SK-N-SH (cell line): Measurements from ENCODE around the gene KCTD20. TPM values are rescaled to one million over a fixed set of nuclear protein-coding genes. Genes with fewer than 3 reads are reported as not detected.

Experiments used
- CTCF ChIA-PET: fragments of 300-600, 350-600 bp; formaldehyde crosslinking; extraction: SDS; loops from one replicate; lab custom pipeline; 2021; lab: Yijun Ruan, JAX
- POLR2A ChIA-PET: fragments of 350-600 bp; sonication (Branson Sonifier 250); formaldehyde crosslinking; extraction: SDS; loops from one replicate; lab custom pipeline; 2020; ENCODE audit warnings: antibody characterized with exemption, inconsistent platforms; lab: Yijun Ruan, JAX
- DNase-seq: peaks from one replicate; pipeline ENCODE4 v3.0.0; 2012
- H2AFZ ChIP-seq: fragments of 200-600 bp; sonication (generic); 2 replicates; pipeline ENCODE4 v1.8.1; 2016; ENCODE audit warnings: antibody characterized with exemption, mild to moderate bottlenecking, low read depth
- H3F3A ChIP-seq: fragments of 200-600 bp; sonication (generic); replicated peaks from 2 replicates; pipeline ENCODE3; 2016; ENCODE audit warnings: antibody characterized with exemption, mild to moderate bottlenecking; ENCODE audit not compliant: insufficient read depth
- H3K27ac ChIP-seq, 2 experiments: fragments of 200-500 bp in 1 of 2; fragments of 200-600 bp in 1 of 2; sonication (Bioruptor generic) in 1 of 2; sonication (generic), shearing (Covaris generic) in 1 of 2; 2 replicates each; pipeline versions ENCODE4 v1.5.1 to v1.6.1; 2014 to 2016; ENCODE audit warnings: low read depth in 2 of 2, inconsistent platforms in 1 of 2, low read length in 1 of 2, mild to moderate bottlenecking in 1 of 2, mixed read lengths in 1 of 2
- H3K27me3 ChIP-seq: fragments of 200-600 bp; sonication (generic), shearing (Covaris generic); 2 replicates; pipeline ENCODE4 v1.6.1; 2016; ENCODE audit warnings: mixed run types; ENCODE audit not compliant: insufficient read depth
- H3K36me3 ChIP-seq, 2 experiments: fragments of 200-500 bp in 1 of 2; fragments of 200-600 bp in 1 of 2; sonication (Bioruptor generic) in 1 of 2; sonication (generic) in 1 of 2; replicated peaks in 1 of 2; 2 replicates each; pipeline versions ENCODE3 to v1.5.1; 2014 to 2016; ENCODE audit warnings: low read length in 1 of 2, mild to moderate bottlenecking in 1 of 2; ENCODE audit not compliant: insufficient read depth in 2 of 2, control insufficient read depth in 1 of 2
- H3K4me1 ChIP-seq, 2 experiments: fragments of 200-500 bp in 1 of 2; fragments of 200-600 bp in 1 of 2; sonication (Bioruptor generic) in 1 of 2; sonication (generic), shearing (Covaris generic) in 1 of 2; 2 replicates each; pipeline versions ENCODE4 v1.5.1 to v1.6.1; 2014 to 2016; ENCODE audit warnings: low read depth in 1 of 2, low read length in 1 of 2, mixed run types in 1 of 2; ENCODE audit not compliant: insufficient read depth in 2 of 2, control insufficient read depth in 1 of 2
- H3K4me2 ChIP-seq: fragments of 200-600 bp; sonication (generic), shearing (Covaris generic); 2 replicates; pipeline ENCODE4 v1.6.1; 2017; ENCODE audit warnings: mixed run types
- H3K4me3 ChIP-seq, 2 experiments: fragments of 200-500 bp in 1 of 2; fragments of 200-600 bp in 1 of 2; sonication (Bioruptor generic) in 1 of 2; sonication (generic), shearing (Covaris generic) in 1 of 2; 2 replicates each; pipeline versions ENCODE4 v1.5.1 to v1.8.1; 2014 to 2016; ENCODE audit warnings: low read depth in 2 of 2, inconsistent platforms in 1 of 2, low read length in 1 of 2, mild to moderate bottlenecking in 1 of 2, mixed read lengths in 1 of 2, moderate library complexity in 1 of 2
- H3K79me2 ChIP-seq: fragments of 200-600 bp; sonication (generic); 2 replicates; pipeline ENCODE4 v1.8.1; 2017; ENCODE audit warnings: mild to moderate bottlenecking; ENCODE audit not compliant: insufficient read depth
- H3K9ac ChIP-seq: fragments of 200-600 bp; sonication (generic); 2 replicates; pipeline ENCODE4 v1.6.1; 2017; ENCODE audit warnings: mixed run types
- H3K9me2 ChIP-seq: fragments of 200-600 bp; sonication (generic); 2 replicates; pipeline ENCODE4 v1.6.1; 2017; ENCODE audit warnings: mixed run types
- H3K9me3 ChIP-seq: fragments of 200-600 bp; sonication (generic); 2 replicates; pipeline ENCODE4 v1.6.1; 2017; ENCODE audit warnings: mixed run types, mild to moderate bottlenecking, moderate library complexity
- H4K20me1 ChIP-seq: fragments of 200-600 bp; sonication (generic); 2 replicates; pipeline ENCODE4 v1.6.1; 2017; ENCODE audit warnings: mild to moderate bottlenecking, mixed run types; ENCODE audit not compliant: insufficient read depth
- ELF1 ChIP-seq: IDR thresholded peaks from 2 replicates; pipeline ENCODE4 v1.4.0; 2012
- EP300 ChIP-seq, 2 experiments: IDR thresholded peaks; 2 replicates each; pipeline versions ENCODE4 v1.4.0 to v1.6.1; 2012; ENCODE audit warnings: borderline replicate concordance in 1 of 2, low read depth in 1 of 2, low read length in 1 of 2
- EZH2phosphoT487 ChIP-seq: fragments of 200-600 bp; sonication (generic); IDR thresholded peaks from 2 replicates; pipeline ENCODE4 v1.6.1; 2017; ENCODE audit warnings: low read depth, mixed run types, mild to moderate bottlenecking, antibody characterized with exemption, moderate library complexity, borderline replicate concordance
- FOSL2 ChIP-seq: IDR thresholded peaks from 2 replicates; pipeline ENCODE4 v1.4.0; 2012; ENCODE audit warnings: low read depth, mild to moderate bottlenecking, moderate library complexity, borderline replicate concordance
- FOXJ3 ChIP-seq: sonication (generic); formaldehyde crosslinking; IDR thresholded peaks from 2 replicates; pipeline ENCODE4 v1.5.1; 2020; ENCODE audit warnings: mild to moderate bottlenecking, missing genetic modification reagents
- GABPA ChIP-seq: IDR thresholded peaks from 2 replicates; pipeline ENCODE4 v1.4.0; 2012; ENCODE audit warnings: low read depth, mild to moderate bottlenecking
- GATA2 ChIP-seq: sonication (generic); formaldehyde crosslinking; IDR thresholded peaks from 2 replicates; pipeline ENCODE4 v1.5.0; 2020; ENCODE audit warnings: mild to moderate bottlenecking, missing genetic modification reagents
- JUND ChIP-seq: IDR thresholded peaks from 2 replicates; pipeline ENCODE4 v1.4.0; 2012
- MXI1 ChIP-seq: IDR thresholded peaks from 2 replicates; pipeline ENCODE4 v1.6.1; 2012; ENCODE audit warnings: mild to moderate bottlenecking, low read depth, low read length, improper control_type of control experiment
- NFIC ChIP-seq: IDR thresholded peaks from 2 replicates; pipeline ENCODE4 v1.4.0; 2012; ENCODE audit warnings: borderline replicate concordance
- NRF1 ChIP-seq: IDR thresholded peaks from 2 replicates; pipeline ENCODE4 v1.6.1; 2012; ENCODE audit warnings: low read depth, mild to moderate bottlenecking, low read length
- POLR2AphosphoS5 ChIP-seq: IDR thresholded peaks from 2 replicates; pipeline ENCODE4 v1.6.1; 2012; ENCODE audit warnings: low read depth, low read length
- RAD21 ChIP-seq: IDR thresholded peaks from 2 replicates; pipeline ENCODE4 v1.6.1; 2012; ENCODE audit warnings: mild to moderate bottlenecking, low read length
- RXRA ChIP-seq: IDR thresholded peaks from 2 replicates; pipeline ENCODE4 v1.4.0; 2012; ENCODE audit warnings: low read depth, mild to moderate bottlenecking, borderline replicate concordance
- SIN3A ChIP-seq: IDR thresholded peaks from 2 replicates; pipeline ENCODE4 v1.6.1; 2012; ENCODE audit warnings: low read depth, mild to moderate bottlenecking, low read length, moderate library complexity, borderline replicate concordance
- TCF12 ChIP-seq: IDR thresholded peaks from 2 replicates; pipeline ENCODE4 v1.4.0; 2012
- YY1 ChIP-seq: IDR thresholded peaks from 2 replicates; pipeline ENCODE4 v1.4.0; 2012; ENCODE audit warnings: low read depth, mild to moderate bottlenecking
- WGBS: methylation state at CpG from one replicate; pipeline ENCODE4 v1.1.6; 2017; ENCODE audit warnings: low lambda C conversion rate; 5-methylcytosine and 5-hydroxymethylcytosine counted together
- polyA plus RNA-seq, 3 experiments: library from polyadenylated mRNA; depleted of rRNA; stranded (reverse); fragments of >200 nt; gene quantifications; 2 replicates each; pipeline ENCODE4 v1.2.3, GENCODE V29; 2012
- TF ChIP-seq, protein P1 (sequence below): fragments of 150-350 bp; IDR thresholded peaks from 2 replicates; pipeline ENCODE4 v1.6.1; 2017; ENCODE audit warnings: antibody characterized with exemption, low read length, low read depth, borderline replicate concordance
- TF ChIP-seq, protein P2 (sequence below): IDR thresholded peaks from 2 replicates; pipeline ENCODE4 v1.6.1; 2012; ENCODE audit warnings: mild to moderate bottlenecking, low read depth, low read length, moderate library complexity
- TF ChIP-seq, protein P3 (sequence below): IDR thresholded peaks from 2 replicates; pipeline ENCODE4 v1.4.0; 2012; ENCODE audit warnings: low read depth
- TF ChIP-seq, protein P4 (sequence below): IDR thresholded peaks from 2 replicates; pipeline ENCODE4; 2012

The KCTD20 gene
- polyA plus RNA-seq, 1 of the 3 experiments (the other 2 are of a cell fraction): 29.0 TPM

DNA sequence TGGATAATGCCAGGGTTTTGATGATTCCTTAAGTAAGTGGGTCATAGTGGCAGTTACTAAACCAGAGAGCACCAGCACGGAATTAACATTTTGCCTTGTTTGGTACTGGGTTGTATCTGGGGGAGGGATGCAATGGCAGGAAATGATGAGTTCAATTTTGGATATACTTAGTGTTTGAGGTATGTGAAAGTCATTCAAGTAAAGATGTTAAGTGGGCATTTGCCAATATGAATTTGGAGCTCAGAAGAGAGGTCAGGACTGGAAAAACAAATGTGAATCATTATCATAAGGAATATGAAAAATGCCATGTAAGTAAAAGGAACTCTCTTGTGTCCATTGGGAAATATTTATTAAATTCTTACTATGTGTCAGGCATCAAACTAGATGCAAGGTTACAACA lies 6.3 kb upstream of the KCTD20 start:
- no peak for DNase-seq
- peak overlapping the region in 1 of 2 experiments; percentile 33; a peak in 2 of 4 replicates for H3K27ac ChIP-seq

DNA sequence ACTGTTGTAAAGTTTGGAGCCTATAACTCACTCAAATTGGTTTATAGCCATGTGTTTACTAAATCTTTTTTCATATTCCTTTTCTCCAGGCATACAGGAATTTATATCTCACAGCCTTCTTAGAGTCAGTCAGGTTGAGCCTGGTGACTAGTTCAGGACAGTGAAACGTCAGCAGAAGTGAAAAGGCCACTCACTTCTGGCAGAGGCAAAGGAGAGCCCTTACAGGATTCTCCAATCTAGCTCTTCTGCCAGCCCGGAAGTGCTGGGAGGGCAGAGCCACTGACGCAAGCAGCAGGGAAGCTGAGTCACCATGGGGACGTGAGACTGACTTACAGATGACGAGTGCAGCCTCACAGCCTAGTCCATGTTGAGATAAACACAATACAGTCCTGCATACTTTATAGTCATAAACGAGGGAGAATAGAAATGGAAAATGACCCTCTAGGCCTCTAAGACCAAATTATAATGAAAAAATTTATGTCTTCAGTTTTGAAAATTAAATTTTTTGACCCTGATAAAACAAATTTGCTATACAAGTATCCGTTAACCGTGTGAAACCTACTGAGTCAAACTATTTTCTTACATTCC lies 1.4 kb upstream of the KCTD20 start:
- CTCF ChIA-PET: interaction anchor here (1.0 kb wide), 1 partner anchor 18 kb away, joined by 4 read pairs; no protein-coding TSS in a partner anchor
- Histone ChIP-seq H3K9me3 (no peaks in the 10 kb centered on the region), H3K4me2 (peak overlapping the region; percentile 6; the same call in 1 of the 2 replicates), H3K4me3 (no peak overlapping the region), H3K9me2 (no peaks in the 10 kb centered on the region)
- TF ChIP-seq FOSL2 (peak; percentile 84; the same call in 1 of the 2 replicates), GABPA (peak; percentile 62), ELF1 (peak; percentile 93), POLR2AphosphoS5 (peak; percentile 79), FOXJ3 (CRISPR knock-in tag) (no peak), EZH2phosphoT487 (no peak), EP300 (IDR thresholded peaks at IDR 0.05; ENCODE audit: borderline replicate concordance in 1 of 2, low read depth in 1 of 2, low read length in 1 of 2) (no peak), GATA2 (no peak), RXRA (peak; percentile 10; the same call in 1 of the 2 replicates), SIN3A (0 out of 2 replicates have a peak, but pooled peaks have one; percentile 29), MXI1 (peak; percentile 53; the same call in 1 of the 2 replicates), NFIC (peak; percentile 54; the same call in 1 of the 2 replicates), RAD21 (no peak), TCF12 (no peak), JUND (peak; percentile 70), YY1 (no peak)
- TF ChIP-seq, protein P1, sequence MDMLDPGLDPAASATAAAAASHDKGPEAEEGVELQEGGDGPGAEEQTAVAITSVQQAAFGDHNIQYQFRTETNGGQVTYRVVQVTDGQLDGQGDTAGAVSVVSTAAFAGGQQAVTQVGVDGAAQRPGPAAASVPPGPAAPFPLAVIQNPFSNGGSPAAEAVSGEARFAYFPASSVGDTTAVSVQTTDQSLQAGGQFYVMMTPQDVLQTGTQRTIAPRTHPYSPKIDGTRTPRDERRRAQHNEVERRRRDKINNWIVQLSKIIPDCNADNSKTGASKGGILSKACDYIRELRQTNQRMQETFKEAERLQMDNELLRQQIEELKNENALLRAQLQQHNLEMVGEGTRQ: no peak
- TF ChIP-seq, protein P2, sequence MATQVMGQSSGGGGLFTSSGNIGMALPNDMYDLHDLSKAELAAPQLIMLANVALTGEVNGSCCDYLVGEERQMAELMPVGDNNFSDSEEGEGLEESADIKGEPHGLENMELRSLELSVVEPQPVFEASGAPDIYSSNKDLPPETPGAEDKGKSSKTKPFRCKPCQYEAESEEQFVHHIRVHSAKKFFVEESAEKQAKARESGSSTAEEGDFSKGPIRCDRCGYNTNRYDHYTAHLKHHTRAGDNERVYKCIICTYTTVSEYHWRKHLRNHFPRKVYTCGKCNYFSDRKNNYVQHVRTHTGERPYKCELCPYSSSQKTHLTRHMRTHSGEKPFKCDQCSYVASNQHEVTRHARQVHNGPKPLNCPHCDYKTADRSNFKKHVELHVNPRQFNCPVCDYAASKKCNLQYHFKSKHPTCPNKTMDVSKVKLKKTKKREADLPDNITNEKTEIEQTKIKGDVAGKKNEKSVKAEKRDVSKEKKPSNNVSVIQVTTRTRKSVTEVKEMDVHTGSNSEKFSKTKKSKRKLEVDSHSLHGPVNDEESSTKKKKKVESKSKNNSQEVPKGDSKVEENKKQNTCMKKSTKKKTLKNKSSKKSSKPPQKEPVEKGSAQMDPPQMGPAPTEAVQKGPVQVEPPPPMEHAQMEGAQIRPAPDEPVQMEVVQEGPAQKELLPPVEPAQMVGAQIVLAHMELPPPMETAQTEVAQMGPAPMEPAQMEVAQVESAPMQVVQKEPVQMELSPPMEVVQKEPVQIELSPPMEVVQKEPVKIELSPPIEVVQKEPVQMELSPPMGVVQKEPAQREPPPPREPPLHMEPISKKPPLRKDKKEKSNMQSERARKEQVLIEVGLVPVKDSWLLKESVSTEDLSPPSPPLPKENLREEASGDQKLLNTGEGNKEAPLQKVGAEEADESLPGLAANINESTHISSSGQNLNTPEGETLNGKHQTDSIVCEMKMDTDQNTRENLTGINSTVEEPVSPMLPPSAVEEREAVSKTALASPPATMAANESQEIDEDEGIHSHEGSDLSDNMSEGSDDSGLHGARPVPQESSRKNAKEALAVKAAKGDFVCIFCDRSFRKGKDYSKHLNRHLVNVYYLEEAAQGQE: 0 out of 2 replicates have a peak, but pooled peaks have one; percentile 11
- TF ChIP-seq, protein P3, sequence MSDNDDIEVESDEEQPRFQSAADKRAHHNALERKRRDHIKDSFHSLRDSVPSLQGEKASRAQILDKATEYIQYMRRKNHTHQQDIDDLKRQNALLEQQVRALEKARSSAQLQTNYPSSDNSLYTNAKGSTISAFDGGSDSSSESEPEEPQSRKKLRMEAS: peak; percentile 57; the same call in 1 of the 2 replicates
- TF ChIP-seq, protein P4, sequence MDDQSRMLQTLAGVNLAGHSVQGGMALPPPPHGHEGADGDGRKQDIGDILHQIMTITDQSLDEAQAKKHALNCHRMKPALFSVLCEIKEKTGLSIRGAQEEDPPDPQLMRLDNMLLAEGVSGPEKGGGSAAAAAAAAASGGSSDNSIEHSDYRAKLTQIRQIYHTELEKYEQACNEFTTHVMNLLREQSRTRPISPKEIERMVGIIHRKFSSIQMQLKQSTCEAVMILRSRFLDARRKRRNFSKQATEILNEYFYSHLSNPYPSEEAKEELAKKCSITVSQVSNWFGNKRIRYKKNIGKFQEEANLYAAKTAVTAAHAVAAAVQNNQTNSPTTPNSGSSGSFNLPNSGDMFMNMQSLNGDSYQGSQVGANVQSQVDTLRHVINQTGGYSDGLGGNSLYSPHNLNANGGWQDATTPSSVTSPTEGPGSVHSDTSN: peak; percentile 44
- TF ChIP-seq, all 33 proteins: peak for 12
- Histone ChIP-seq H3F3A (peaks cover 51% of the 10 kb centered on the region), H2AFZ (peak overlapping the region; percentile 90), H3K27ac (peak overlapping the region; percentile 84 to 91), H3K27me3 (no peaks in the 10 kb centered on the region), H4K20me1 (peaks cover 6% of the 10 kb centered on the region; the same call in 1 of the 2 replicates), H3K36me3 (no peaks in the 10 kb centered on the region), H3K79me2 (peaks cover 38% of the 10 kb centered on the region), H3K9ac (peak overlapping the region; percentile 49; the same call in 1 of the 2 replicates), H3K4me1 (peaks cover 17 to 23% of the 10 kb centered on the region in 2 experiments; a peak in 3 of 4 replicates)
- DNase-seq: peak; percentile 85
- POLR2A ChIA-PET: interaction anchor here (0.6 to 0.9 kb wide), 4 partner anchors 12 to 154 kb away, joined by 3 read pairs; no protein-coding TSS in a partner anchor
- 13% methylated on average over 8 of the region's 8 CpGs for WGBS

More for the DNA sequence above, 6.3 kb upstream of the KCTD20 start:
- Histone ChIP-seq H3K4me2 (no peak overlapping the region), H3K4me1 (peaks cover 4 to 11% of the 10 kb centered on the region in 2 experiments; a peak in 2 of 4 replicates), H3K79me2 (no peaks in the 10 kb centered on the region), H3F3A (peaks cover 39% of the 10 kb centered on the region), H3K9ac (no peak overlapping the region), H2AFZ (peak overlapping the region; percentile 38; the same call in 1 of the 2 replicates), H4K20me1 (no peaks in the 10 kb centered on the region), H3K9me3 (no peaks in the 10 kb centered on the region), H3K9me2 (no peaks in the 10 kb centered on the region), H3K27me3 (no peaks in the 10 kb centered on the region), H3K36me3 (no peaks in the 10 kb centered on the region), H3K4me3 (no peak overlapping the region)
- 67% methylated on average over 1 of the region's 1 CpG for WGBS
- CTCF ChIA-PET: no interaction called here
- no peak for TF ChIP-seq NRF1
- no peak for TF ChIP-seq NFIC
- TF ChIP-seq FOSL2: 0 out of 2 replicates have a peak, but pooled peaks have one; percentile 1
- TF ChIP-seq ELF1: no peak
- no peak for TF ChIP-seq SIN3A
- POLR2A ChIA-PET: no interaction called here
